AG08395 (cell line): ENCODE results near the gene PEAK1.

ENCODE experiments used
- DNase-seq: peaks from one replicate; pipeline ENCODE4 v3.0.0; 2012; ENCODE audit warnings: mixed read lengths, low spot score

Gene PEAK1

GRCh38 chr15:77126529-77127326 is 293.2 kb downstream of the PEAK1 start:
- DNase-seq = no peak

- DNase-seq = no peak
Measured at GRCh38 chr15:77123854-77124253, 296.1 kb downstream of the PEAK1 start.

GRCh38 chr15:77122576-77122975 is 297.3 kb downstream of the PEAK1 start:
- no peak for DNase-seq

GRCh38 chr15:77121599-77121998 is 298.3 kb downstream of the PEAK1 start:
- DNase-seq = no peak

GRCh38 chr15:77120576-77120975 is 299.3 kb downstream of the PEAK1 start:
- DNase-seq = no peak

GRCh38 chr15:77119446-77119845 is 300.5 kb downstream of the PEAK1 start:
- DNase-seq = no peak

GRCh38 chr15:77118882-77119321 is 301.0 kb downstream of the PEAK1 start:
- peak; percentile 78 for DNase-seq

GRCh38 chr15:77115179-77115578 is 304.7 kb downstream of the PEAK1 start:
- no peak for DNase-seq

- DNase-seq = peak; percentile 14
Measured at GRCh38 chr15:77112838-77113504, 306.9 kb downstream of the PEAK1 start.

- DNase-seq = no peak
Measured at GRCh38 chr15:77111789-77112188, 308.1 kb downstream of the PEAK1 start.

GRCh38 chr15:77107531-77108355 is 312.2 kb downstream of the PEAK1 start:
- DNase-seq = peak; percentile 50

GRCh38 chr15:77107068-77107467 is 312.8 kb downstream of the PEAK1 start:
- DNase-seq = no peak

GRCh38 chr15:77104155-77104554 is 315.7 kb downstream of the PEAK1 start:
- DNase-seq = peak; percentile 66

GRCh38 chr15:77099741-77100463 is 320.0 kb downstream of the PEAK1 start:
- DNase-seq = no peak

- no peak for DNase-seq
Measured at GRCh38 chr15:77098572-77098971, 321.3 kb downstream of the PEAK1 start.

GRCh38 chr15:77097921-77098320 is 322.0 kb downstream of the PEAK1 start:
- no peak for DNase-seq

- no peak for DNase-seq
Measured at GRCh38 chr15:77097248-77097721, 322.6 kb downstream of the PEAK1 start.

- no peak for DNase-seq
Measured at GRCh38 chr15:77096541-77096940, 323.4 kb downstream of the PEAK1 start.

- DNase-seq = no peak
Measured at GRCh38 chr15:77096138-77096537, 323.8 kb downstream of the PEAK1 start.

- no peak for DNase-seq
Measured at GRCh38 chr15:77094397-77095030, 325.4 kb downstream of the PEAK1 start.

- no peak for DNase-seq
Measured at GRCh38 chr15:77093436-77093835, 326.5 kb downstream of the PEAK1 start.
